GM18909 (cell line): ENCODE data around the gene CCDC149.

Experiments
- ATAC-seq: cut with Tn5 transposase; IDR thresholded peaks from one replicate; pipeline ENCODE4 v1.9.1; 2021; ENCODE audit warnings: mild to moderate bottlenecking; ENCODE audit not compliant: unreplicated experiment, poor library complexity

Gene CCDC149

GRCh38 chr4:24885342-24885741, 27.5 kb downstream of the CCDC149 start:
- no peak for ATAC-seq

- no peak for ATAC-seq
Observed at GRCh38 chr4:24884902-24885301, 27.9 kb downstream of the CCDC149 start.

GRCh38 chr4:24881508-24882196, 31.2 kb downstream of the CCDC149 start:
- no peak for ATAC-seq

- no peak for ATAC-seq
Observed at GRCh38 chr4:24880186-24880585, 32.7 kb downstream of the CCDC149 start.

GRCh38 chr4:24878636-24879016, 34.2 kb downstream of the CCDC149 start:
- ATAC-seq = no peak

- no peak for ATAC-seq
Observed at GRCh38 chr4:24877868-24878635, 34.8 kb downstream of the CCDC149 start.

- no peak for ATAC-seq
Observed at GRCh38 chr4:24876431-24876830, 36.4 kb downstream of the CCDC149 start.

GRCh38 chr4:24872720-24873119, 40.1 kb downstream of the CCDC149 start:
- ATAC-seq = no peak

GRCh38 chr4:24871210-24871609, 41.6 kb downstream of the CCDC149 start:
- ATAC-seq = no peak

- no peak for ATAC-seq
Observed at GRCh38 chr4:24867766-24868296, 45.0 kb downstream of the CCDC149 start.

- no peak for ATAC-seq
Observed at GRCh38 chr4:24867251-24867650, 45.6 kb downstream of the CCDC149 start.

GRCh38 chr4:24865401-24865800, 47.4 kb downstream of the CCDC149 start:
- no peak for ATAC-seq

GRCh38 chr4:24863799-24864198, 49.0 kb downstream of the CCDC149 start:
- ATAC-seq = no peak

GRCh38 chr4:24862073-24862751, 50.6 kb downstream of the CCDC149 start:
- no peak for ATAC-seq

GRCh38 chr4:24858550-24858949, 54.3 kb downstream of the CCDC149 start:
- no peak for ATAC-seq

- no peak for ATAC-seq
Observed at GRCh38 chr4:24858026-24858425, 54.8 kb downstream of the CCDC149 start.

GRCh38 chr4:24856586-24856985, 56.3 kb downstream of the CCDC149 start:
- peak; percentile 93 for ATAC-seq

GRCh38 chr4:24855741-24856140, 57.1 kb downstream of the CCDC149 start:
- ATAC-seq = no peak

- ATAC-seq = no peak
Observed at GRCh38 chr4:24853142-24853541, 59.7 kb downstream of the CCDC149 start.

GRCh38 chr4:24850674-24851073, 62.2 kb downstream of the CCDC149 start:
- no peak for ATAC-seq

GRCh38 chr4:24849756-24850155, 63.1 kb downstream of the CCDC149 start:
- no peak for ATAC-seq
